GM19043 (cell line): ENCODE results near the gene MISP.
"Not testable (repeated sequence)": the region's sequence is repeated elsewhere in the genome, so short reads cannot be mapped to it uniquely, and the experiment has no call there.

Experiments used
- ATAC-seq: cut with Tn5 transposase; IDR thresholded peaks from one replicate; pipeline ENCODE4 v1.9.1; 2021; ENCODE audit warnings: low read depth; ENCODE audit not compliant: unreplicated experiment

The MISP gene

DNA sequence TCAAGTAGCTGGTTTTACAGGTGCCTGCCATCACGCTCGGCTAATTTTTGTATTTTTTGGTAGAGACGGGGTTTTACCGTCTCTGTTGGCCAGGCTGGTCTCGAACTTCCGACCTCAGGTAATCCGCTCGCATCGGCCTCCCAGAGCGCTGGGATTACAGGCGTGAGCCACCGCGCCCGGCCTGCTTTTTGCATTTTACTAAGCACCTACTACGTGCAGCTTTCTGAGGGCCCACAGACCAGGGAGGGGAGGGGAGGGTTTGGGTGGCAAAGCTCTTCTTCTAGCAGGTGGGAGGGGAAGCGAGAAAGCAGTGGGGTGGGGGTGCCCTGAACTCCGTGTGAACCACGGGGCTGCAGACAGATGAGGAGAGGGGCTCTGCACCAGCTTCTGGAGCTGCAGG lies 27.2 kb upstream of the MISP start:
- ATAC-seq, result no peak

DNA sequence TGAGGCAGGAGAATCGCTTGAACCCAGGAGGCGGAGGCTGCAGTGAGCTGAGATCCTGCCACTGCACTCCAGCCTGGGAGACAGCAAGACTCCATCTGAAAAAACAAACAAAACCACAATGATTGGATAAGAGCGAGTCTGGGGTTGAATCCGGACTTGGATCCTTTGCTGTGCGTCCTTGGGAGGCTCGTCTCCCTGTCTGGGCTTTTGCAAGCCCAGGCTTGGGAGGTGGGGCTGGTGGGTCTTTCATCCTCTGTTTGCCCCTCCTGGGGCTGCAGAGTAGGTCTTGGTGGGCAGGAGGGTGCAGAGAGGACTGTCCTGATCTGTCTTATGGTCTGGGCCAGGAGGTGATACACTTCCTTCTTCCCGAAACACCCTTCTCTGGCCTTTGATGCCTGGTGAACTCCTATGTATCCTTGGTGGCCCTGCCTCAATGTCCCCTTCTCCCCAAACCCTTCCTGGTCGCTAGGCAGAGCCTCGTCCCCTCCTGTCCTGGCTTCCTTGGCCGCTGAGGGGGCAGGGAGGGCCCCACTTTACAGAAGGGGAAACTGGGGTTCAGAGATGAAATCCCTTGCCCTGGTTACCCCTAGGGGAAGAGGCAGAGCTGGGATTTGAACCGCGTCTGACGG lies 25.3 kb upstream of the MISP start:
- no peak for ATAC-seq

DNA sequence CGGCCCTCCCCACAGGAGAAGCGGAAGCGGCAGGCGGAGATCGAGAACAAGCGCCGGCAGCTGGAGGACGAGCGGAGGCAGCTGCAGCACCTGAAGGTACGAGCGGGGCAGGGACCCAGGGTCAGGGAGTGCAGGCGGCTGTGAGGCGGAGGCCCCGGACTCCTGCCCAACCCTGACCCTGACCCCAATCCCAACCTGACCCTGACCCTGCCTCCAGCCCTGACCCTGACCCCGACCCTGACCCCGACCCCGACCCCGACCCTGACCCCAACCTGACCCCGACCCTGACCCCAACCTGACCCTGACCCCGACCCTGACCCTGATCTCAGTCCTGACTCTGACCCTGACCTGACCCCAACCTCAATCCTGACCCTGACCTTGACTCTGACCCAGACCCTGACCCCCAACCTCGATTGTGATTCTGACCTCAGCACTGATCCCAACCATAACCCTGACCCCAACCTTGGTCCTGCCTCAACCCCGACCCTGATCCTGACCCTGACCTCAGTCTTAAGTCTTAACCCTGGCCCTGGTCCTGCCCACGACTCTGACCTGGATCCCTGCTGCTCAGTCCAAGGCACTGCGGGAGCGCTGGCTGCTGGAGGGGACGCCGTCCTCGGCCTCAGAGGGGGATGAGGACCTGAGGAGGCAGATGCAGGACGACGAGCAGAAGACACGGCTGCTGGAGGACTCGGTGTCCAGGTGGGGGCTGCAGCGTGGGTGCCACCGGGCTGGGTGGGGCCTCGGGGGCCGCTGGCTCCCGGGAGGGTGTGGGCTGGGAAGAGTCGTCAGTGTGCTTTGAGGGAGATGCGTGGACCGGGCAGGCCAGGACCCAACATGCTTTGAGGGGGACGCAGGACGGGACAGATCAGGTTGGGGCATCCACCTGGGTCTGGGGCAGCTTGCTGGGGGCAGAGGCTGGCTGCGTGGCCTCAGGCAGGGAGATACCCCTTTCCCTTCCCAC lies 23.6 kb upstream of the MISP start:
- no peak for ATAC-seq

DNA sequence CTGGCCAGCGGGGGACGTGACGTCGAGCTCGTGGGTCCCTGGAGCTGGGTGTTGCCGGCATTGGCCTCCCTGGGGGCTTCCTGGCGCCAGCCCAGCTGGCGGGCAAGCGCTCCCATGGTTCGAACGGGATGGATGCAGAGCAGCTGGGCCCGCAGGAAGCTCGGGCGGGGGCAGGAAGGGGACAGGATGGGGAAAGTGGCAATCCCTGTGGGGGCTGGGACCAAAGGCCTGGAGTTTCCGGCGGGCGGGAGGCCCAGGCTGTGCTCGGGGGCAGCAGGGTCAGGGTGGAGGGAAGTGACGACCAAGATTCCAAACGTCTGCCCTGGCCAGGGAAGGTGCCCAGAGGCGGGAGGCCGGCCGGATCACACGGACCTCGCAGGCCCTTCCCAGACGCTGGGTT lies 22.9 kb upstream of the MISP start:
- no peak for ATAC-seq

DNA sequence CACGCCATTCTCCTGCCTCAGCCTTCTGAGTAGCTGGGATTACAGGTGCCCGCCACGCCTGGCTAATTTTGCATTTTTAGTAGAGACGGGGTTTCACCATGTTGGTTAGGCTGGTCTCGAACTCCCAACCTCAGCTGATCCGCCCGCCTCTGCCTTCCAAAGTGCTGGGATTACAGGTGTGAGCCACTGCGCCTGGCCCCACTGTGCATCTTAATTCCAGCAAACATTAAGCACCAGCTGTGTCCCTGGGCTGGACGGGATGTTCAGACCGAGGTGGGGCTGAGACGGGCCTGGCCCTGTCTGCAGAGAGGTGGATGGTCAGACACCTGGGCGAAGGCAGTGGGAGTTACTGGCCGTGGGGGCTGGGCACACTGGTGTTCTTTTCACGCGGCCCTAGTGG lies 21.3 kb upstream of the MISP start:
- ATAC-seq, result not testable (repeated sequence)

DNA sequence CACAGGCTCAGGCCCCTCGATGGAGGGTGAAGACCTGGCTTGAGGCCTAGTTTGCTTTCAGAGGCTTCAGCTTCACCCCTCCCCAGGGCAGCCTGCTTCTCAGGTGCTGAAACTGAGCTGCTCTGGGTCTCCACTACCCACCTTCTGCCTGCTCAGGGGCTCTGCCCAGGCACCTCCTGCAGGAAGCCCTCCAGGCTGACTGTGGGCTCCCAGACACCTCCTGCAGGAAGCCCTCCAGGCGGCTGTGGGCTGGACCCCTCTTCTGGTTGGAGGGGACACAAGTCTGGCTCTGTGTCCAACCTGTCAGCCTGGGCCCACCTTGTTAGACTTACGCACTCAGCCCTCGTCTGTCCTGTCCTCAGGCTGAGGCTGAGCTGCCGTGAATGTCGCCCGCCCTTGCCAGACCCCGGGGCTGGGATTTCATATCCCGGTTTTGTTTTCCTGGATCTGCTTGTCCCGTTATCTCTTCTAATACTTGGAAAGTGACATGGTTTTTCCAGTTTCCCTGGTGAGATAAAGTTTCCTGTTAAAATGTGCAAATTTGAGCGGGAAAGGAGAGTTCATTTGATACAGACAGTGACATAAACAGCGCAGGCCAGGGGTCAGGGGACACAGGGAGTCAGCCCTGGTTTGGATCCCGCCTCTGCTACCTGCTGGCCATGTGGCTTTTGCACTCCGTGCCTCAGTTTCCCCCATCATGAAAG lies 20.8 kb upstream of the MISP start:
- ATAC-seq, result no peak

DNA sequence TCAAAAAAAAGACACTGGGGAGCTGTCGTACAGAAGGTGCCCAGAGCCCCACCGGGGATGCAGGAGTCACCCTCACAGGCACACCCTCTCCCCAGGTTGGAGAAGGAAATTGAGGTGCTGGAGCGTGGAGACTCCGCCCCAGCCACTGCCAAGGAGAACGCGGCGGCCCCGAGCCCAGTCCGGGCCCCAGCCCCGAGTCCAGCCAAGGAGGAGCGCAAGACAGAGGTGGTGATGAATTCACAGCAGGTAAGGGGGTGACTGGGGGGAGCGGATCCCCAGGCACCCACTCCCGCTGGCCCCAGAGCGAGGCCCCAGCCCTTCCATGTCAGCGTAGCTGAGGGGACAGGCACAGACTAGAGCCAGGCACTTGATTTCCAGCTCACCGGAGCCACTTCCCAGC lies 19.9 kb upstream of the MISP start:
- ATAC-seq, result no peak

DNA sequence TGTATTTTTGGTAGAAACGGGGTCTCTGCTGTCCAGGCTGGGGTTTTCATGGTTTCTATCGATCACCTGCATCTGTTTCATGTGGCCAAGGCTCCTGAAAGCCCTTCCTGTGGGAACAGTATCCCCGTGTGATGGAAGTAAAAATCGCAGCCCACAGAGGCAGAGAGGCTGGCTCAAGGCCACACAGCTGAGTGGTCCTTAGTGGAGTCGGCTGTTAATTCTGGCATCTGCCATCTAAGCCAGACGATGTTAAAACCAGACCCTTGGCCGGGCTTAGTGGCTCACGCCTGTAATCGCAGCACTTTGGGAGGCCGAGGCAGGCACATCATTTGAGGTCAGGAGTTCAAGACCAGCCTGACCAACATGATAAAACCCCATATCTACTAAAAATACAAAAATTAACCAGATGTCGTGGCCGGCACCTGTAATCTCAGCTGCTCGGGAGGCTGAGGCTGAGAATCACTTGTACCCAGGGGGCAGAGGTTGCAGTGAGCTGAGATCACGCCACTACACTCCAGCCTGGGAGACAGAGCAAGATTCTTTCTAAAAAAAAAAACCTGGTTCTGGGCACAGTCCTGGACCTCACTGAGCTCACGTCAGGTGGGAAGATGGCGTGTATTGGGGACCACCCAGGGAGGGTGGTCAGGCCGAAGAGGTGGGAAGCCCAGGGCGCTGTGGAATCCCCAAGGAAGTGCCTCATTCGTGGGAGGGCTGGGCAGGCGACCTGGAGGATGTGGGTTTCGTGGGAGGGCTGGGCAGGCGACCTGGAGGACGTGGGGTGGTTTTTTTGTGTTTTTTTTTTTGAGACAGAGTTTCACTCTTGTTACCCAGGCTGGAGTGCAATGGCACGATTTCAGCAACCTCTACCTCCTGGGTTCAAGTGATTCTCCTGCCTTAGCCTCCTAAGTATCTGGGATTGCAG lies 18.5 kb upstream of the MISP start:
- no peak for ATAC-seq

DNA sequence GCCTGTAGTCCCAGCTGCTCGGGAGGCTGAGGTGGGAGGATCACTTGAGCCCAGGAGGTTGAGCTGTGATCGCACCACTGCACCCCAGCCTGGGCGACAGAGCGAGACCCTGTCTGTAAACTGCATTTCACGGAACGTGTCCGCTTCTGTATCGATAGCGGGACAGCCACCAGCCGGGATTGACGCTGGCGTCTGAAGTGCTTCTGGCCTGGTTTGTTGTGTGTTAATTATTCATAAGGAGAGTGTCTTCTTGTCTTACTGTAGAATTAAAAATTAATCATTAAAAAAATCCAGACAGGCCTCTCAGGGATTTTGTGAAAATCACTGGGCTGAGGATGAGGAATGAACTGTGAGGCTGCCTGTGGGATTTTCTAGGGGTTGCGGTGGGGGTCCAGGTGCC lies 16.2 kb upstream of the MISP start:
- no peak for ATAC-seq

DNA sequence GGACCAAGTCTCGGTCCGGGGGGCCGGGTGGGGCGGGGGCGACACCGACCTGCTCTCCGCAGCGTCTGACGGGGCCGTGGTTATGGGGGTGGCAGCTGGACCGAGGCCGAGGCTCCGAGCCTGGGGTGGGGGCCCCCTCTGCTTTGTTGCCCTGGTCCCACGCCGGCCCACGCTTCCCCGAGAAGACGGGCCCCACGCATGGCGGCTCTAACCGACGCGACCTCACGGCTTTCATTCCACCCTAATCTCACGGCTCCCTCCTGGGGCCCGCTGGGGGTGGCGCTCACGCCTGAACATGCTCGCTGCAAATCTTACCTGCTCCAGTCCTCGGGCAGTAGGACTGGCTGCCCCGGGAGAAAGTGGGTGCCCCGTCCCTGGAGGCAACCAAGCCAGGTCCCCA lies 14.8 kb upstream of the MISP start:
- ATAC-seq, result no peak

DNA sequence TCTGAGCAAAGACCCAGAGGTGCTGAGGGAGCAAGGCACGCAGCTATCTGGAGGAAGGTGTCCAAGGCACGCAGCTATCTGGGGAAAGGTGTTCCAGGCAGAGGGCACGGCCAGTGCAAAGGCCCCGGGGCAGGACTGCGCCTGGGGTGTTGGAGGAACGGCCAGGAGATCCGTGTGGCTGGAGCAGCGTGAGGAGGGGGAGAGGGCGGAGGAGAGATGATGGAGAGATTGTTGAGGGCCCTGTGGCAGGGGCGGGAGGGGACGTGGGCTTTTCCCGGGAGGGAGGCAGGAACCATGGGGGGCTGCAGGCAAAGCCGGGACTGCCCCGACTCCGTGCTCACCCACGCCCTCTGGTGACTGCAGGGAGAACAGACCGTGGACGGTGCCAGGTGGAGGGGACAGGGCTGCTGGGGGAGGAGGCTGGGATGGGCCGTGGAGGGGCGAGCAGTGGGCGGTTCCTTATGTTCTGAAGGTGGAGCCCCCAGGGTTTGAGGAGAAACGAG lies 13.3 kb upstream of the MISP start:
- ATAC-seq, result no peak

DNA sequence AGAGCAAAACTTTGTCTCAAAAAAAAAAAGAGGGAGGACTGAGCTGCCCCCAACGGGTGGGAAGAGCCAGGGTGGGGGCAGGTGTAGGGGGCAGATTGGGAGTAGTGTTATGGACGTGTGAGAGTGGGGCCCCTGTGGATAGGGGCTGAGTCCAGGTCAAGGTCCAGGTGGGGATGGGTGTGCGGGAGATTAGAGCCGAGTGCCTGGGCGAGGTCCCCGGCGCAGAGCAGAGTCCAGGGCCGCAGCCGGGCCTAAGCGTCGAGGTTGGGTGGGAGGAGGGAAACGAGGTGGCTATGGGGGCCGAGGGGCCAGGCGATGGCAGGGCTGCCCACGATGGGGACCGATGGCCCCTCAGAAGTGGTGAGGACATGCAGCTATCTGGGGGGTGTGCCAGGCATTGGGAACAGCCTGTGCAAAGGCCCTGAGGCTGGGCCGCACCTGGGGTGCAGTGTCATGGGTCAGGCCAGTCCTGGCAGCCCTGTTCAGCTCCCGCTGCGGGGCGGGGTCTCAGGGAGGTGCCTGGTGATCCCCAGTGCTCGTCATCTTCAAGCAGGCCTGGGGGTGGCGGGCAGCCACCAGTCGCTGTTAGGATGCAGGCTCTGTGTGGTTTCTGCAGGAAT lies 12.3 kb upstream of the MISP start:
- no peak for ATAC-seq

DNA sequence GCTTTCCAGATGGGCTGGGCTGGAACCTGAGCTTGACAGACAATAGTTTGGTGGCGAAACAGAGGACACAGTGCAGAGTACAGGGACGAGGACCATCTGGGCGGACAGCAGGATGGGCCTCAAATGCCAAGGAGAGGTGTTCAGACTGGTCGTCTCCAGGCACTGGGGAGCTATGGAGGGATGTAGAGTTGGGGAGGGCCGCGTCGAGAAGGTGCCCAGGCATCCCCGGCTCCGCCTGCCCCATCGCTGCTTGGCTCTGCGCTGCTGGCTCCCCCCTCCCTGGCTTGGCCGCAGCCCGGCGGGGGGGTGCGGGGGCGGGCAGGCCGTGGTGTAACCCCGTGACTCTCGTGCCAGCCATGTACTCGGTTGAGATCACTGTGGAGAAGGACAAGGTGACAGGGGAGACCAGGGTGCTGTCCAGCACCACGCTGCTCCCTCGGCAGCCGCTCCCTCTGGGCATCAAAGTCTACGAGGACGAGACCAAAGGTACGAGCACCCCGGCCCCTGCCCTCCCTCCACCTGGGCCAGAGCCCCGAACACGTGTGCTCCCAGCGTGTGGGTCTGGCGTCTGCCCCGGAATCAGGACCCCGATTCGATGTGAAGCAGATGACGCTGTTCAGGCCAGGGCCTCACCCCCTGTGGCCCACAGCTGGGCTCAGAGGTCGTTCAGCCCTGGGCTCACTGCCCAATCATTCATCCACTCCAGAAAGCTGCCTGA lies 10.8 kb upstream of the MISP start:
- ATAC-seq, result no peak

DNA sequence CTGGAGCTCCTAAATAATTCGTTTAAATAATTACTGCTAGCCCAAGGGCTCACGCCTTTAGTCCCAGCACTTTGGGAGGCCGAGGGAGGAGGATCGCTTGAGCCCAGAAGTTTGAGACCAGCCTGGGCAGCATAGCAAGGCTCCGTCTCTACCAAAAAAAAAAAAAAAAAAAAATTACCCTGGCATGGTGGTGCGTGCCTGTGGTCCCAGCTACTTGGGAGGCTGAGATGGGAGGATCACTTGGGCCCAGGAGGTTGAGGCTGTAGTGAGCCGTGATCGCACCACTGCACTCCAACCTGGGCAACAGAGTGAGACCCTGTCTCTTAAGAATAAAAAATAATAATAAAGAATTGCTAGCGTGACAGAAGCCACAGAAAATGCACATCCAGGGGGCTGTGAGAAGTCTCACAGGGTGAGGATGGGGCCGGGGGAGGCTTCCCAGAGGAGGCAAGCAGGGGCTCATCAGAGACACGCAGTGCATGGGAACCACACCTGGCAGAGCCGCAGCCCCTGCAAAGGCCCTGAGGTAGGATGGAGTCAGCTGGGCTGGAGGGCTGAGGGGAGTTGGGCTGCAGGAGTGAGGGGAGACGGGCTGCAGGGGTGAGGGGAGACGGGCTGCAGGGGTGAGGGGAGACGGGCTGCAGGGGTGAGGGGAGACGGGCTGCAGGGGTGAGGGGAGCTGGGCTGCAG lies 10.0 kb upstream of the MISP start:
- ATAC-seq, result not testable (repeated sequence)

DNA sequence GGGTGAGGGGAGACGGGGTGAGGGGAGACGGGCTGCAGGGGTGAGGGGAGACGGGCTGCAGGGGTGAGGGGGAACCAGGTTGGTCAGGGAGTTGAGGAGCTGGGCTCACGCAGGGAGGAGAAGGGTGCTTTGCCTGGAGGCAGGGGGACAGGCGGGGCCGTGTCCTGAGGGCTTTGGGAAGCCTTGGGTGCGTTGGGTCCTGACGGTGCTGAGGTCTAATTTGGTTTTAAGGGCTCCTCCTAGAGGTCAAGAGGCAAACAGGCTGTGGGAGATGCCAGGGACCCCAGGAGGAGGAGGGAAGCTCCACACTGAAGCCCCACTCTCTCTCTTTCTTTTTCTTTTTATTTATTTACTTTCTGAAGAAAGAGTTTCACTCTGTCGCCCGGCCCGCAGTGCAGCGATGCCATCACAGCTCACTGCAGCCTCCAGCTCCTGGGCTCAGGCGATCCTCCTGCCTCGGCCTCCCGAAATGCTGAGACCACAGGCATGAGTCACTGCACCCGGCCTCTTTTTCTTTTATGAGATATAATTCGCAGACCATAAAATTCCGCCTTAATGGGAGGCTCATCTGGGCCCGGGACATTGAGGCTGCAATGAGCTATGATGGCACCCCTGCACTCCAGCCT lies 9.3 kb upstream of the MISP start:
- no peak for ATAC-seq

DNA sequence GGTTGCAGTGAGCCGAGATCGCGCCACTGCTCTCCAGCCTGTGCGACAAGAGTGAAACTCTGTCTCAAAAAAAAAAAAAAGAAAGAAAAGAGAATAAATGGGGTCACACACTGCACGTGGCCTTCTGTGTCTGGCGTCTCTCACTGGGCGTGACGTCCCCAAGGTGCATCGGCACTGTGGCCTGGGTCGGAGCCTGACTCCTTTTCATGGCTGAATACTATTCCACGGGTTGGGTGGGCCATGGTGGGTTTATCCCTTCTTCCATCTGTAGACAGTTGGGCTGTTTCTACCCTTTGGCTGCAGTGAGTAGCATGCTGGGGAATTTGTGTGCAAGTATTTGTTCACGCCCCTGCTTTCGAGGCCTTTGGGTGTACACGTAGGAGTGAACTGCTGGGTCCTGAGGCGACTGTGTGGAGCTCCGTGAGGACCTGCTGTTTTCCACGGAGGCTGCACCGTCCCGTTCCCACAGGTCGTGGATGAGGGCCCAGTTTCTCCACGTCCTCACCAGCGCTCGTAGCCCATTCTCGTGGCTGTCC lies 8.3 kb upstream of the MISP start:
- ATAC-seq, result no peak

DNA sequence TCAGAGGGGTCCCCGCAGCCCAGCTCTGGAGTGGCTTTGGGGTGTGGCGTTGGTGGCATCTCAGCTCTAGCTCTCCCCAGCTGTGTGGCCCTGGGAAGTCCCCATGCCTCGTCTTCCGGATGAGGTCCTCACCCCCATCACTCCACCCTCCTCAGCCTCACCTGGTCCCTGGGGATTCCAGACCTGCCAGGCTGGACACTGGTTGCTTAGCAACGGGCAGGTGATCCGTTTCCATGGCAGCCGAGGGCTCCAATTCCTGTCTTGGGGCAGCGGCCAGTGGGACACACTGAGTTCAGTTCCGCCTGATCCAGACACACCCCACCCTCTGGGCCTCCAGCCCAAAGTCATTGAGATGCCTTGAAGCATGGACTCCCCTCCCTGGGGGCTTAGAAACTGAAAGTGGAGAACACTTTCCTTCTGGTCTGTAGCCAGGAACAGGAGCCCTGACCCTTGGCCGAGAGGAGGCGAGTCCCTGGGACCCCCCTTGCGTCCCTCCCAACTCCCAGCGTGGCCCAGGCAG lies 7.7 kb upstream of the MISP start:
- no peak for ATAC-seq

DNA sequence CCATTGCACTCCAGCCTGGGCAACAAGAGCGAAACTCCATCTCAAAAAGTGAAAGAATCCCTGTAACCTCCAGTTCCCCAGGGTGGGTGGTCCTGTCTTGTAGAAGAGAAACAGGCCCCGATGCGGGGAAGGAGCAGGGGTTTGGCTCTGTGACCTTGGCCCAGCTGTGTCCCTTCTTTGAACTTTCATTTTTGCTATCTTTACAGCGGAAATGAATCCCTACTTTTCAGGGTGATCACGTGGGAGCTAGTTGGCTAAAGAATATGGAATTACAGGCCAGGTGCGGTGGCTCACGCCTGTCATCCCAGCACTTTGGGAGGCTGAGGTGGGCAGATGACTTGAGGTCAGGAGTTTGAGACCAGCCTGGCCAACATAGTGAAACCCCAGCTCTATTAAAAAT lies 5.8 kb upstream of the MISP start:
- ATAC-seq, result not testable (repeated sequence)
